ENCODE measurements around the gene SNX25. TPM values are rescaled to one million over a fixed set of nuclear protein-coding genes. Genes with fewer than 3 reads are reported as not detected.
"Not testable (repeated sequence)": the region's sequence is repeated elsewhere in the genome, so short reads cannot be mapped to it uniquely, and the experiment has no call there.

SNX25 gene
- total RNA-seq, 1 donor from 2014 or later, result 10.9 TPM

DNA sequence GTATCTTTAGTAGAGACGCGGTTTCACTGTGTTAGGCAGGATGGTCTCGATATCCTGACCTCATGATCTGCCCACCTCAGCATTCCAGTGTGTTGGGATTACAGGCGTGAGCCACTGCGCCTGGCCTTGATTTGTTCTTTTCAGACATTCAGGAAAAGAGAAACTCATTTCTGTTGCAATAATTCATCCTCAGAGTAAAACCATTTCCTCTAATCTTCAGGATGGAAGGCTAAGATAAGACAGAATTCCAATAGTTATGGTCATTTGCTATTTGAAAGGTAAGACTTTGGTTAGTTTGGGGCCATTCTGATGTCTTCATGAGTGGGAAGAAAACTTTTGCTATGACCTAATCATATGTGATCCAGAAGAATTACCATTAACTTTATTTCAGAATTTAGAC is 103.3 kb downstream of the SNX25 start:
- H3K4me1 Mint-ChIP-seq, result no peaks in the 10 kb centered on the region
- peaks cover 33% of the 10 kb centered on the region for H3K36me3 Mint-ChIP-seq
- TF ChIP-seq CTCF (IDR thresholded peaks at IDR 0.05; ENCODE audit: unreplicated experiment), result no peak
- peaks cover 5% of the 10 kb centered on the region for H3K9me3 Mint-ChIP-seq
- no peak overlapping the region for H3K27ac Mint-ChIP-seq
- no peak for DNase-seq (ENCODE audit: low spot score in 2 of 2, unreplicated experiment in 2 of 2)
- no peaks in the 10 kb centered on the region for H3K27me3 Mint-ChIP-seq (ENCODE audit: low read depth)
- H3K4me3 Mint-ChIP-seq, result no peak overlapping the region

- not testable (repeated sequence) for H3K27me3 Mint-ChIP-seq (ENCODE audit: low read depth); H3K4me3 Mint-ChIP-seq; H3K4me1 Mint-ChIP-seq; DNase-seq (ENCODE audit: low spot score in 2 of 2, unreplicated experiment in 2 of 2); H3K27ac Mint-ChIP-seq
- H3K36me3 Mint-ChIP-seq, result peaks cover 33% of the 10 kb centered on the region
- H3K9me3 Mint-ChIP-seq, result peaks cover 15% of the 10 kb centered on the region
Measured at GRCh38 chr4:185317462-185317861, 108.1 kb downstream of the SNX25 start.

DNA sequence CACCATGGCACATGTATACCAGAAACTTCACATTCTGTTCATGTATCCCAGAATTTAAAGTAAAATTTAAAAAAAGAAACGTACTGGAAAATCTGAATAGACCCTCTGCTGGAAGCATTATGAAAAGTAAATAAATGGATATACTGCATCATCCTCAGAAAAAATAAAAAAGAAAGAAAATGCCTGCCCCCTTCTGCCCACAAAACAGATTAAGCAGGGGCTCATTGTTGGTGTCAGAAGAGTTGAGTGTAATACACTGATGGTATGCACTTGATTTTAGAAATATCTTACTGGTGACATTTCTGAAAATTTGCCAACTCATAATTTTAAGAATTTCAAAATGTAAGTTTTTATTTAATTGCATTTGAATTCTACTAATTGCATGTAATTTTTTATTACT is 108.5 kb downstream of the SNX25 start:
- H3K9me3 Mint-ChIP-seq, result peaks cover 15% of the 10 kb centered on the region
- H3K36me3 Mint-ChIP-seq, result peaks cover 38% of the 10 kb centered on the region
- no peak overlapping the region for H3K27ac Mint-ChIP-seq
- H3K4me3 Mint-ChIP-seq, result no peak overlapping the region
- no peak for TF ChIP-seq CTCF (IDR thresholded peaks at IDR 0.05; ENCODE audit: unreplicated experiment)
- DNase-seq (ENCODE audit: low spot score in 2 of 2, unreplicated experiment in 2 of 2), result no peak
- peaks cover 2% of the 10 kb centered on the region for H3K4me1 Mint-ChIP-seq
- H3K27me3 Mint-ChIP-seq (ENCODE audit: low read depth), result no peaks in the 10 kb centered on the region

GRCh38 chr4:185318679-185319078 is 109.3 kb downstream of the SNX25 start:
- H3K9me3 Mint-ChIP-seq, result peaks cover 22% of the 10 kb centered on the region
- peaks cover 46% of the 10 kb centered on the region for H3K36me3 Mint-ChIP-seq
- no peak overlapping the region for H3K27ac Mint-ChIP-seq
- peaks cover 2% of the 10 kb centered on the region for H3K4me1 Mint-ChIP-seq
- TF ChIP-seq CTCF (IDR thresholded peaks at IDR 0.05; ENCODE audit: unreplicated experiment), result no peak
- no peaks in the 10 kb centered on the region for H3K27me3 Mint-ChIP-seq (ENCODE audit: low read depth)
- no peak overlapping the region for H3K4me3 Mint-ChIP-seq
- no peak for DNase-seq (ENCODE audit: low spot score in 2 of 2, unreplicated experiment in 2 of 2)

DNA sequence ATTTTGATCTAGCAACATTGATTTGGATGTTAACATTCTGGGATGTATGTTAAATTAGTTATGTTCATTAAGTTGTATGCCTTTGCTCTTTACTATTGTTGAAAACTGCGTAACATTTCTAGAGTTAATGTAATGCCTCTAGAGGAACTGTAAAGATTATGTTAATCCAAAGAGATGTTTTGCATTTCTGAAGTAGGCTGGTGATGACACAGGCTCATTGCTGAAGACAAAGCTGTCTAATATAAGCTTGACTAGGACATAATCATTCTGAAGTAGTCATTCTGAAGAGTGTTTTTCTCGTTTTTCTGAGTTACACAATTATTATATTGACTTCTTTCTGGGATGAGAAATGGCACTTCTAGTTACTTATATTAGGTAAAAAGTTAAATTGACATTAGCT is 113.4 kb downstream of the SNX25 start:
- H3K36me3 Mint-ChIP-seq, result peaks cover 32% of the 10 kb centered on the region
- H3K4me3 Mint-ChIP-seq, result no peak overlapping the region
- TF ChIP-seq CTCF (IDR thresholded peaks at IDR 0.05; ENCODE audit: unreplicated experiment), result no peak
- peaks cover 22% of the 10 kb centered on the region for H3K4me1 Mint-ChIP-seq
- H3K27me3 Mint-ChIP-seq (ENCODE audit: low read depth), result no peaks in the 10 kb centered on the region
- DNase-seq (ENCODE audit: low spot score in 2 of 2, unreplicated experiment in 2 of 2), result no peak
- H3K27ac Mint-ChIP-seq, result no peak overlapping the region
- H3K9me3 Mint-ChIP-seq, result peaks cover 28% of the 10 kb centered on the region

- Mint-ChIP-seq H3K27ac (no peak overlapping the region), H3K4me1 (peaks cover 20% of the 10 kb centered on the region), H3K36me3 (peaks cover 37% of the 10 kb centered on the region), H3K4me3 (no peak overlapping the region), H3K27me3 (ENCODE audit: low read depth) (no peaks in the 10 kb centered on the region), H3K9me3 (peaks cover 32% of the 10 kb centered on the region)
- TF ChIP-seq CTCF (IDR thresholded peaks at IDR 0.05; ENCODE audit: unreplicated experiment), result no peak
- DNase-seq (ENCODE audit: low spot score in 2 of 2, unreplicated experiment in 2 of 2), result no peak
Measured at GRCh38 chr4:185323606-185324005, 114.2 kb downstream of the SNX25 start.

- Mint-ChIP-seq H3K27ac (peak overlapping the region; percentile 14), H3K4me1 (peaks cover 20% of the 10 kb centered on the region), H3K9me3 (peaks cover 40% of the 10 kb centered on the region), H3K36me3 (peaks cover 44% of the 10 kb centered on the region)
- H3K4me3 Mint-ChIP-seq; DNase-seq (ENCODE audit: low spot score in 2 of 2, unreplicated experiment in 2 of 2); H3K27me3 Mint-ChIP-seq (ENCODE audit: low read depth): not testable (repeated sequence)
Measured at GRCh38 chr4:185324361-185324760, 115.0 kb downstream of the SNX25 start.

DNA sequence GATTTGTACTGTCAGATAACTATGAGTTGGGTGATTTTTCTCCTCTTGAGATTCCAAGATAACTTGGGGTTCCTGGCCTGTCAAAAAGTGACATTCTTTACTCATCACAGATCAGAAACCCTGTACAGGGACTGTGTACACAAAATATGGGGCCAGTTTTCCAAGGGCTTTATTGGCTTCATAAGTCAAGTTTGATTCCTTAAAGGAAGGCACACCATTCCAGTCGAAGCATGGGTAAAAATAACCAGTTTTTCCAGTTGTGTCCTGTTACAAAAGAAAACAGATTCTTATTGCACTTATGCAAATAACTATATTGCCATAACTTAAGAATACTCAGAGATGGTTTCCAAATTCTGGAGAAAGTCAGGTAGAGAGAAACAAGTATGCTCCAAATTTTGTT is 116.3 kb downstream of the SNX25 start:
- H3K36me3 Mint-ChIP-seq, result peaks cover 49% of the 10 kb centered on the region
- not testable (repeated sequence) for H3K4me3 Mint-ChIP-seq; DNase-seq (ENCODE audit: low spot score in 2 of 2, unreplicated experiment in 2 of 2); H3K27me3 Mint-ChIP-seq (ENCODE audit: low read depth)
- H3K27ac Mint-ChIP-seq, result peak overlapping the region; percentile 78
- H3K4me1 Mint-ChIP-seq, result peaks cover 20% of the 10 kb centered on the region
- H3K9me3 Mint-ChIP-seq, result peaks cover 43% of the 10 kb centered on the region

Measured in mesothelial cell of epicardium (in vitro differentiated cells).